ENCODE measurements around the gene CDHR3.

The CDHR3 gene

GRCh38 chr7:105963038-105963667 lies at the start of gene CDHR3:
CDHR3 (plus strand) TSS chr7:105963264; CDS start chr7:105963319, 55 bp downstream.
- DNase-seq: no peak

GRCh38 chr7:105913947-105914346 lies 49.1 kb upstream of the CDHR3 start:
- no peak for DNase-seq

- no peak for DNase-seq
Observed at GRCh38 chr7:105916603-105917002, 46.5 kb upstream of the CDHR3 start.

GRCh38 chr7:105917659-105918058 lies 45.4 kb upstream of the CDHR3 start:
- DNase-seq: no peak

GRCh38 chr7:105920766-105921165 lies 42.3 kb upstream of the CDHR3 start:
- DNase-seq: no peak

GRCh38 chr7:105924945-105925344 lies 38.1 kb upstream of the CDHR3 start:
- DNase-seq: no peak

GRCh38 chr7:105926131-105926530 lies 36.9 kb upstream of the CDHR3 start:
- peak in 1 of 2 experiments; percentile 19 for DNase-seq

- no peak for DNase-seq
Observed at GRCh38 chr7:105931179-105931578, 31.9 kb upstream of the CDHR3 start.

GRCh38 chr7:105932835-105933477 lies 30.1 kb upstream of the CDHR3 start:
- peak; percentile 94 to 97 for DNase-seq

GRCh38 chr7:105934572-105935185 lies 28.4 kb upstream of the CDHR3 start:
- DNase-seq: peak; percentile 34 to 46

GRCh38 chr7:105935250-105935649 lies 27.8 kb upstream of the CDHR3 start:
- DNase-seq: peak; percentile 73 to 77

GRCh38 chr7:105937411-105937810 lies 25.7 kb upstream of the CDHR3 start:
- no peak for DNase-seq

GRCh38 chr7:105940109-105940508 lies 23.0 kb upstream of the CDHR3 start:
- no peak for DNase-seq

- no peak for DNase-seq
Observed at GRCh38 chr7:105941596-105941995, 21.5 kb upstream of the CDHR3 start.

GRCh38 chr7:105943486-105943885 lies 19.6 kb upstream of the CDHR3 start:
- no peak for DNase-seq

- no peak for DNase-seq
Observed at GRCh38 chr7:105945848-105946247, 17.2 kb upstream of the CDHR3 start.

GRCh38 chr7:105951597-105951996 lies 11.5 kb upstream of the CDHR3 start:
- DNase-seq: no peak

GRCh38 chr7:105952917-105953595 lies 10.0 kb upstream of the CDHR3 start:
- no peak for DNase-seq

GRCh38 chr7:105954711-105955110 lies 8.4 kb upstream of the CDHR3 start:
- DNase-seq: no peak

GRCh38 chr7:105955651-105956466 lies 7.2 kb upstream of the CDHR3 start:
- peak; percentile 58 to 65 for DNase-seq

GRCh38 chr7:105958012-105958411 lies 5.1 kb upstream of the CDHR3 start:
- no peak for DNase-seq

- no peak for DNase-seq
Observed at GRCh38 chr7:105962353-105962752, 711 bp upstream of the CDHR3 start.

- DNase-seq: peak in 1 of 2 experiments; percentile 30
Observed at GRCh38 chr7:105971845-105972244, 8.8 kb downstream of the CDHR3 start.

Measured in NCI-H524 (cell line).